Activated CD8-positive, alpha-beta T cell treated with anti-CD3 and anti-CD28 coated beads, Interleukin-2, amount 10 ng/mL, durations not matched to agents 7 days and 5 days (primary cell): ENCODE measurements around the gene RNU2-63P. TPM values are rescaled to one million over a fixed set of nuclear protein-coding genes. Genes with fewer than 3 reads are reported as not detected.
"Not testable (repeated sequence)": the region's sequence is repeated elsewhere in the genome, so short reads cannot be mapped to it uniquely, and the experiment has no call there.

Experiments used
- ATAC-seq: fragments of 150-1000 bp; cut with Tn5 transposase; one replicate; pipeline ENCODE4 v1.10.0; 2021; ENCODE audit warnings: moderate library complexity
- CTCF ChIA-PET: fragments of 350-600 bp; sonication (Branson Sonifier 250); formaldehyde crosslinking; loops from one replicate; lab custom pipeline; 2021; ENCODE audit warnings: antibody characterized with exemption; lab: Charles Lee
- POLR2A ChIA-PET: fragments of 350-600 bp; sonication (Branson Sonifier 250); formaldehyde crosslinking; loops from one replicate; lab custom pipeline; 2021; ENCODE audit warnings: antibody characterized with exemption; lab: Charles Lee
- DNase-seq: peaks from one replicate; pipeline ENCODE4 v3.0.0-alpha.2; 2020
- H3K27ac Mint-ChIP-seq: one replicate; pipeline ENCODE4 v1.8.0; 2021; ENCODE audit warnings: mild to moderate bottlenecking, mixed read lengths
- H3K27me3 Mint-ChIP-seq: one replicate; pipeline ENCODE4 v1.8.0; 2021; ENCODE audit warnings: low read depth, mixed read lengths
- H3K36me3 Mint-ChIP-seq: one replicate; pipeline ENCODE4 v1.8.0; 2021; ENCODE audit warnings: low read depth, mixed read lengths
- H3K4me1 Mint-ChIP-seq: one replicate; pipeline ENCODE4 v1.8.0; 2021; ENCODE audit warnings: low read depth, mixed read lengths
- H3K4me3 Mint-ChIP-seq: one replicate; pipeline ENCODE4 v1.8.0; 2021; ENCODE audit warnings: mild to moderate bottlenecking, mixed read lengths
- H3K9me3 Mint-ChIP-seq: one replicate; pipeline ENCODE4 v1.8.0; 2022; ENCODE audit warnings: mixed read lengths; ENCODE audit not compliant: insufficient read depth
- total RNA-seq, 2 experiments: library from RNA; stranded (reverse); gene quantifications; one replicate each; pipeline ENCODE4 v1.2.3, GENCODE V29; 2021

Gene RNU2-63P
- total RNA-seq, 2 experiments from 2014 or later = 4.5 to 7.0 TPM

DNA sequence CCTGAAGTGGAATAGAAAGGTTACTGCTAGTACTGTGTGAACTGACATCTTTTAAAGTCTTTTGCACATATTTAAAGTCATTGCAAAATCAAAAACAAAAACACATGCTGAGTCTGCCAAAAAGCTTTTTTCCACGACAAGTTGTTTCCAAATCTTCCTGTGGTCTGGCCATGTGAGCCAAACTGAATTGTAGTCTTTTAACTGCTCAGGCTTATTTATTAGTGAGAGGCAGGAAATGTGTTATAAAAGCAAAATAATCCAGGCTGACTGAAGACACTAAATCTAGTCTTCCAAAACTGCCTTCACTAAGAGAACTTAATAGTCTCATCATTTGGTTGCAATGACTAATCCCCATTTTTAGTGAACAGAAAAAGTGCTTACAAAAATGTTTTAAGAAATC lies 36.9 kb upstream of the RNU2-63P start:
- no peak for DNase-seq
- POLR2A ChIA-PET = interaction anchor here (3.1 kb wide), 1 partner anchor 37 kb away, joined by 26 read pairs; the partner anchor contains the start of gene RNU2-63P

DNA sequence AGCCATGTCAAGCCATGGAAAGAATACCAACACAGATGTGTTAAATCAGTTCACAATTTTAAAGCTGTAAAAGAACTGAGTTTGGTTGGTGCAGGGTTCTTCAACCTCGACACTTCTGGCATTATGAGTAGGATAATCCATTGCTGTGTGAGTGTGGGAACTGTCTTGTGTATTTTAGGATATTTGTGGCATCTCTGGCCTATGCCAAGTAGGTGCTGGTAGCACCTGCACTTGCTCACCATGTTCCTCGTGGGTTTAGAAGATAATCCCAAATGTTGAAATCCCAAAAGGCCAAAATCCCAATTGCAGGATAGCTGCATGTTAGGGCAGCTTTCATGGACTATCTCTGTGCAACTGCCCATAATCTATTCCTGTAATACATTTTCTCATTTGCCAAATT lies 35.4 kb upstream of the RNU2-63P start:
- no peak for ATAC-seq
- Mint-ChIP-seq H3K4me3 (no peak overlapping the region), H3K27me3 (no peaks in the 10 kb centered on the region), H3K4me1 (peaks cover 41% of the 10 kb centered on the region), H3K9me3 (no peaks in the 10 kb centered on the region), H3K27ac (no peak overlapping the region), H3K36me3 (peaks cover 58% of the 10 kb centered on the region)
- no peak for DNase-seq
- ChIA-PET CTCF (interaction anchor here (2.2 kb wide), 1 partner anchor 8 kb away, joined by 9 read pairs; no protein-coding TSS in a partner anchor), POLR2A (no interaction called here)

More for the DNA sequence above, 36.9 kb upstream of the RNU2-63P start:
- H3K9me3 Mint-ChIP-seq = no peaks in the 10 kb centered on the region
- no peak for ATAC-seq
- CTCF ChIA-PET = interaction anchor here (1.6 kb wide), 1 partner anchor 109 kb away, joined by 4 read pairs; no protein-coding TSS in a partner anchor
- H3K4me1 Mint-ChIP-seq = peaks cover 56% of the 10 kb centered on the region
- H3K4me3 Mint-ChIP-seq = peak overlapping the region; percentile 98
- peaks cover 56% of the 10 kb centered on the region for H3K36me3 Mint-ChIP-seq
- no peak overlapping the region for H3K27ac Mint-ChIP-seq
- H3K27me3 Mint-ChIP-seq = no peaks in the 10 kb centered on the region

GRCh38 chr2:88049622-88050021 lies 33.3 kb upstream of the RNU2-63P start:
- ChIA-PET CTCF (interaction anchor here (1.3 to 2.7 kb wide), 2 partner anchors 11 to 134 kb away, joined by 3 to 18 read pairs; no protein-coding TSS in a partner anchor), POLR2A (interaction anchor here (1.8 kb wide), 1 partner anchor 33 kb away, joined by 4 read pairs; no protein-coding TSS in a partner anchor)
- Mint-ChIP-seq H3K9me3 (no peaks in the 10 kb centered on the region), H3K4me1 (peaks cover 27% of the 10 kb centered on the region), H3K27me3 (no peaks in the 10 kb centered on the region), H3K27ac (no peak overlapping the region), H3K36me3 (peaks cover 59% of the 10 kb centered on the region), H3K4me3 (no peak overlapping the region)
- DNase-seq = no peak
- no peak for ATAC-seq

DNA sequence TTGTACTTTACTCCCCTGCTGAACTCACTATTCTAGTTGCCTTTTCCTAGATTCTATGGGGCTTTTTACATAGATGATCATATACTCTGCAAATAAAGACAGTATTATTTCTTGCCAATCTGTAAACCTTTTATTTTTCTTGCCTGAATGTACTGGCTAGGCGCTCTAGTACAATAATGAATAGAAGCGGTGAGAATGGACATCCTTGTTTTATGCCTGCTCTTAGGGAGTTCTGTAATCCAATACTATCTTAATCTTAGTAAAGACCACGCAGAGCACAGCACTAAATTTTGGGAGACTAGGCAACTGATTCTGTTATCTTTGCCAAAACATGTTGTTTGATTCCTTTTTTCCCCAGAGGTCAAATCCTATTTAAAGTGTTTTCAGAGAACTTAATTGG lies 32.2 kb upstream of the RNU2-63P start:
- no peak for ATAC-seq
- peaks cover 53% of the 10 kb centered on the region for H3K36me3 Mint-ChIP-seq
- no peak overlapping the region for H3K4me3 Mint-ChIP-seq
- no peak for DNase-seq
- no peak overlapping the region for H3K27ac Mint-ChIP-seq
- no peaks in the 10 kb centered on the region for H3K9me3 Mint-ChIP-seq
- POLR2A ChIA-PET = interaction anchor here (0.6 to 1.8 kb wide), 2 partner anchors 32 to 97 kb away, joined by 4 read pairs; no protein-coding TSS in a partner anchor
- CTCF ChIA-PET = interaction anchor here (2.7 kb wide), 1 partner anchor 12 kb away, joined by 18 read pairs; no protein-coding TSS in a partner anchor
- H3K27me3 Mint-ChIP-seq = no peaks in the 10 kb centered on the region
- H3K4me1 Mint-ChIP-seq = peaks cover 18% of the 10 kb centered on the region

GRCh38 chr2:88045561-88045960 lies 29.2 kb upstream of the RNU2-63P start:
- POLR2A ChIA-PET = not testable (repeated sequence)

DNA sequence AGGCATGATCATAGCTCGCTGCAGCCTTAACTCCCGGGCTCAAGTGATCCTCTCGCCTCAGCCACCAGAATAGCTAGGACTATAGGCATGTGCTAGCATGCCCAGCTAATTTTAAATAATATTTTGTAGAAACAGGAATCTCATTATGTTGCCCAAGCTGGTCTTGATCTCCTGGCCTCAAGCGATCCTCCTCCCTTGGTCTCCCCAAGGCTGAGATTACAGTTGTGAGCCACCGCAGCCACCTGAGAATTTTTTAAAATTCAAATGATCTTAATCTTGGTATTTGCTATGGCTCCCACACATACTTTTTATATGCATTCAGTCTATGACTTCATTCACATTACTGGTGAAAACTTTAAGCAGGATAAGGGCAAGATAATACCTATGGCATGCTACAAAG lies 26.1 kb upstream of the RNU2-63P start:
- ChIA-PET CTCF (no interaction called here), POLR2A (interaction anchor here (0.7 kb wide), 1 partner anchor 301 kb away, joined by 10 read pairs; no protein-coding TSS in a partner anchor)
- Mint-ChIP-seq H3K4me3 (no peak overlapping the region), H3K9me3 (no peaks in the 10 kb centered on the region), H3K27ac (no peak overlapping the region), H3K4me1 (no peaks in the 10 kb centered on the region), H3K36me3 (peaks cover 45% of the 10 kb centered on the region), H3K27me3 (no peaks in the 10 kb centered on the region)
- DNase-seq (no peak), ATAC-seq (no peak)

More at GRCh38 chr2:88045561-88045960, 29.2 kb upstream of the RNU2-63P start:
- not testable (repeated sequence) for H3K27me3 Mint-ChIP-seq, ATAC-seq, DNase-seq, H3K27ac Mint-ChIP-seq, H3K9me3 Mint-ChIP-seq, H3K4me3 Mint-ChIP-seq, H3K4me1 Mint-ChIP-seq
- CTCF ChIA-PET = interaction anchor here (2.6 kb wide), 1 partner anchor 15 kb away, joined by 12 read pairs; no protein-coding TSS in a partner anchor
- peaks cover 49% of the 10 kb centered on the region for H3K36me3 Mint-ChIP-seq

GRCh38 chr2:88038263-88039105 lies 22.1 kb upstream of the RNU2-63P start:
- H3K9me3 Mint-ChIP-seq = peaks cover 12% of the 10 kb centered on the region

DNA sequence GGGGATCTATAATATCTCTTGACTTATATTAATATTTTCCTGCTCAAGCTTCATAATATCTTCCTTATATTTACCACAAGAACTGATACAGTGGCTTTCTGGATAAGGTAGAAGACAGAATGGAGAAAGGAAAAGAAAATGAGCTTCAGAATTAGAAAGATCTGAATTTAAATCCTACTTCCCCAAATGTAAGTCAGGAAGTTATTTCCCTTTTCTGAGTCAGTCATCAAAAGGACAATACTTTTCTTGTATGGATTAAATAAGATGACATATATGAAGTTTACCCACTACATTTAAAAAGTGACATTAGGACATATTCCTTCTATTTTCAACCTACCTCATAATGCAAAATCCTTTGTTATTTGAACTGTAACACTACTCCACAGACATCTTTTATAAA lies 20.3 kb upstream of the RNU2-63P start:
- peaks cover 12% of the 10 kb centered on the region for H3K9me3 Mint-ChIP-seq
- H3K36me3 Mint-ChIP-seq = peaks cover 58% of the 10 kb centered on the region
- CTCF ChIA-PET = interaction anchor here (1.3 to 2.4 kb wide), 2 partner anchors 24 to 35 kb away, joined by 3 to 8 read pairs; no protein-coding TSS in a partner anchor
- DNase-seq = no peak
- H3K27me3 Mint-ChIP-seq = no peaks in the 10 kb centered on the region
- H3K4me1 Mint-ChIP-seq = no peaks in the 10 kb centered on the region
- H3K27ac Mint-ChIP-seq = no peak overlapping the region
- no peak for ATAC-seq
- POLR2A ChIA-PET = no interaction called here
- no peak overlapping the region for H3K4me3 Mint-ChIP-seq

More at GRCh38 chr2:88038263-88039105, 22.1 kb upstream of the RNU2-63P start:
- no peaks in the 10 kb centered on the region for H3K4me1 Mint-ChIP-seq
- peaks cover 61% of the 10 kb centered on the region for H3K36me3 Mint-ChIP-seq
- H3K27me3 Mint-ChIP-seq = no peaks in the 10 kb centered on the region
- DNase-seq (no peak), ATAC-seq (no peak)
- H3K27ac Mint-ChIP-seq = no peak overlapping the region
- POLR2A ChIA-PET = interaction anchor here (1.0 kb wide), 1 partner anchor 22 kb away, joined by 3 read pairs; no protein-coding TSS in a partner anchor
- CTCF ChIA-PET = interaction anchor here (3.0 kb wide), 1 partner anchor 22 kb away, joined by 14 read pairs; no protein-coding TSS in a partner anchor
- H3K4me3 Mint-ChIP-seq = no peak overlapping the region

DNA sequence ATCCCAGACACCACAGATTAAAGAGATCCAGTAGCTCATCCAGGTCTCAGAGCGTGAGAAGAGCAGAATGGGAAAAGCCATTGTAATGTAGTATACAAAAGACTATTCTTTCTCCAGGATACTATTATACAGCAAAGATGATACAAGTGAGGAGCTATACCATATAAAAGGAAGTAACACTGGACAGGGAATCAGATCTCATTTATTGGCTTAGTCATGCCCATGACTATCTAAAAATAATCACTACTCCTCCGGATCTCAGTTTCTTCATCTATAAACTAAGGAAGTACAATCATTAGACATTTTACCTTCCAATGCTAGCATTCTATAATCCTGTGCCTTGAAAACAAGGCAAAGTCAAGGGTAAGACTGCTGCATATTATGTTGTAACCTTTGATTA lies 19.8 kb upstream of the RNU2-63P start:
- H3K36me3 Mint-ChIP-seq = peaks cover 57% of the 10 kb centered on the region
- peaks cover 12% of the 10 kb centered on the region for H3K9me3 Mint-ChIP-seq
- H3K4me3 Mint-ChIP-seq = no peak overlapping the region
- no peak for ATAC-seq
- ChIA-PET CTCF (interaction anchor here (1.3 to 2.4 kb wide), 2 partner anchors 24 to 34 kb away, joined by 3 to 8 read pairs; no protein-coding TSS in a partner anchor), POLR2A (no interaction called here)
- H3K27me3 Mint-ChIP-seq = no peaks in the 10 kb centered on the region
- no peaks in the 10 kb centered on the region for H3K4me1 Mint-ChIP-seq
- H3K27ac Mint-ChIP-seq = no peak overlapping the region
- no peak for DNase-seq

DNA sequence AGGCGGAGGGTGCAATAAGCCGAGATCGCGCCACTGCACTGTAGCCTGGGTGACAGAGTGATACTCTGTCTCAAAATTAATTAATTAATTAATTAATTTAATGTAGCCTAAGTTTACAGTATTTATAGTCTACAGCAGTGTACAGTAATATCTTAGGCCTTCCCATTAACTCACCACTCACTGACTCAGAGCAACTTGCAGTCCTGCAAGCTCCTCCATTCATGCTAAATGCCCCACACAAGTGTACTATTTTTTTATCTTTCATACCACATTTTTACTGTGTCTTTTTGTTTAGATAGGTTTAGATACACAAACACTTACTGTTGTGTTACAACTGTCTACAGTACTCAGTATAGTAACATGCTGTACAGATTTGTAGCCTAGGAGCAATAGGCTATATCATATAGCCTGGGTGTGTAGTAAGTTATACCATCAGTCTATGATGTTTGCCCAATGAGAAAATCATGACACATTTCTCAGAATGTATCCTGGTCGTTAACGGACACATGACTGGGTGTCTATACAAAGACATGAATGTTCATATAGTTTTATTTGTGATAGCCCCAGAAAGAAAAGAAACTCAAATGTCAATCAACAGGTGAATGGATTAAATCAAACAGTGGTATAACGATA lies 15.8 kb upstream of the RNU2-63P start:
- ATAC-seq (no peak), DNase-seq (no peak)
- Mint-ChIP-seq H3K4me3 (no peak overlapping the region), H3K4me1 (peaks cover 9% of the 10 kb centered on the region), H3K36me3 (peaks cover 52% of the 10 kb centered on the region), H3K9me3 (peaks cover 12% of the 10 kb centered on the region), H3K27ac (no peak overlapping the region), H3K27me3 (no peaks in the 10 kb centered on the region)
- ChIA-PET POLR2A (no interaction called here), CTCF (interaction anchor here (1.5 kb wide), 1 partner anchor 28 kb away, joined by 3 read pairs; no protein-coding TSS in a partner anchor)

DNA sequence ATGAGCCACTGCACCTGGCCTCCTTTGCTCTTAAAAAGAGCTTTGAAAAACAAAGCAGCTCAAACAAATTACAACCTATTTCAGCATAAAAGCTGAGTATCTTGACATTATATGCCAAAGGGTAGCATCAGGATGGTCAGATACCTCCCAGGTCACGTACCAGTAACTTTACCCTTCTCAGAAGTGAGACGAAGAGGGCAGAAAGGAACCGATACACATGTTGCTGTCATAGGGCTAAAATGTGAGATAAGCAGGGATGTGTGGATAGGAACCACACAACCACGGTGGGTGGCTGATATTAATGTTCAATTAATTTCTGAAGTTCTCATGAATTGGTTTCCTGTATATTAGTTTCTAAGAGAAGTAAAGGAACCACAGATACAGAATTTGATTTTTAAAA lies 12.6 kb upstream of the RNU2-63P start:
- POLR2A ChIA-PET = no interaction called here
- Mint-ChIP-seq H3K27ac (no peak overlapping the region), H3K9me3 (no peaks in the 10 kb centered on the region), H3K27me3 (no peaks in the 10 kb centered on the region), H3K4me3 (no peak overlapping the region), H3K4me1 (peaks cover 9% of the 10 kb centered on the region), H3K36me3 (peaks cover 43% of the 10 kb centered on the region)
- CTCF ChIA-PET = interaction anchor here (0.8 kb wide), 1 partner anchor 31 kb away, joined by 5 read pairs; no protein-coding TSS in a partner anchor
- no peak for ATAC-seq
- no peak for DNase-seq
